HFFc6 (cell line): ENCODE measurements around the gene HPCA. TPM values are rescaled to one million over a fixed set of nuclear protein-coding genes. Genes with fewer than 3 reads are reported as not detected.

Experiments
- DNase-seq: peaks from one replicate; pipeline ENCODE4 v3.0.0-alpha.2; 2018
- H3K27ac Mint-ChIP-seq: 2 replicates; pipeline ENCODE4 v1.8.0; 2020; ENCODE audit warnings: mild to moderate bottlenecking, mixed read lengths
- H3K27me3 Mint-ChIP-seq: 2 replicates; pipeline ENCODE4 v1.8.0; 2021; ENCODE audit warnings: mild to moderate bottlenecking, moderate library complexity, mixed read lengths; ENCODE audit not compliant: insufficient read depth
- H3K36me3 Mint-ChIP-seq: 2 replicates; pipeline ENCODE4 v1.8.0; 2021; ENCODE audit warnings: low read depth, mixed read lengths
- H3K4me1 Mint-ChIP-seq: 2 replicates; pipeline ENCODE4 v1.8.0; 2020; ENCODE audit warnings: low read depth, mixed read lengths
- H3K4me3 Mint-ChIP-seq: 2 replicates; pipeline ENCODE4 v1.8.0; 2020; ENCODE audit warnings: mild to moderate bottlenecking, moderate library complexity, mixed read lengths
- H3K9me3 Mint-ChIP-seq: 2 replicates; pipeline ENCODE4 v1.8.0; 2020; ENCODE audit warnings: mild to moderate bottlenecking, mixed read lengths
- total RNA-seq, 6 experiments: library from RNA; stranded (reverse); fragmentation: NEBNext Ultra II Directional; extraction: Animal tissue kit (Norgen Biotek cat#: 25700); gene quantifications; 2 replicates in 1 of 6; 3 replicates in 5 of 6; pipeline ENCODE4 v1.2.3, GENCODE V29; 2021
- TF ChIP-seq, protein P1 (sequence below): fragments of 200-600 bp; sonication (generic); IDR thresholded peaks from 2 replicates; pipeline ENCODE4 v1.5.0; 2021; ENCODE audit warnings: antibody characterized with exemption, mild to moderate bottlenecking

Gene HPCA
- total RNA-seq, 6 experiments from 2014 or later, result 0.23 TPM; not detected in 5

DNA sequence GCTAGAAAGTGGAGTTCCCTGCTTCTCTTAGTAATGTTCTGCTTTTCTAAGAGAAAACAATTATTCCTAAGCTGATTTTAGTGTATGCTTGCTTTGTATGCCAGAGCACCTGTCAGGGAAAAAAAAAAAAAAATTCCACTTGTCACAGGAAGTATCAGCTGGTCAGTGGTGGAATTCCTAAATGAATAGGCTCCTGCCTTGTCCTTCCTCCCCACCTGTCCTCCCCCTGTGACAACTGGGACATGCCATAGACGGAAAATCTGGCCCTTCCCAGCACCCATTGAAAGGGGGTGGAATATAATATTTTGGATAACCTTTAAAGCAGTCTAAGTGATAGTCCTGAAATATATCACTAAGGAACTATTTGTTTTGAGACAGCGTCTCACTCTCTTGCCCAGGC, 26.4 kb upstream of the HPCA start:
- TF ChIP-seq, protein P1, sequence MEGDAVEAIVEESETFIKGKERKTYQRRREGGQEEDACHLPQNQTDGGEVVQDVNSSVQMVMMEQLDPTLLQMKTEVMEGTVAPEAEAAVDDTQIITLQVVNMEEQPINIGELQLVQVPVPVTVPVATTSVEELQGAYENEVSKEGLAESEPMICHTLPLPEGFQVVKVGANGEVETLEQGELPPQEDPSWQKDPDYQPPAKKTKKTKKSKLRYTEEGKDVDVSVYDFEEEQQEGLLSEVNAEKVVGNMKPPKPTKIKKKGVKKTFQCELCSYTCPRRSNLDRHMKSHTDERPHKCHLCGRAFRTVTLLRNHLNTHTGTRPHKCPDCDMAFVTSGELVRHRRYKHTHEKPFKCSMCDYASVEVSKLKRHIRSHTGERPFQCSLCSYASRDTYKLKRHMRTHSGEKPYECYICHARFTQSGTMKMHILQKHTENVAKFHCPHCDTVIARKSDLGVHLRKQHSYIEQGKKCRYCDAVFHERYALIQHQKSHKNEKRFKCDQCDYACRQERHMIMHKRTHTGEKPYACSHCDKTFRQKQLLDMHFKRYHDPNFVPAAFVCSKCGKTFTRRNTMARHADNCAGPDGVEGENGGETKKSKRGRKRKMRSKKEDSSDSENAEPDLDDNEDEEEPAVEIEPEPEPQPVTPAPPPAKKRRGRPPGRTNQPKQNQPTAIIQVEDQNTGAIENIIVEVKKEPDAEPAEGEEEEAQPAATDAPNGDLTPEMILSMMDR, result no peak
- peaks cover 23% of the 10 kb centered on the region for H3K4me1 Mint-ChIP-seq
- DNase-seq, result no peak
- H3K36me3 Mint-ChIP-seq, result peaks cover 8% of the 10 kb centered on the region
- no peak overlapping the region for H3K27ac Mint-ChIP-seq
- H3K4me3 Mint-ChIP-seq, result no peak overlapping the region
- H3K27me3 Mint-ChIP-seq, result no peaks in the 10 kb centered on the region
- H3K9me3 Mint-ChIP-seq, result no peaks in the 10 kb centered on the region

DNA sequence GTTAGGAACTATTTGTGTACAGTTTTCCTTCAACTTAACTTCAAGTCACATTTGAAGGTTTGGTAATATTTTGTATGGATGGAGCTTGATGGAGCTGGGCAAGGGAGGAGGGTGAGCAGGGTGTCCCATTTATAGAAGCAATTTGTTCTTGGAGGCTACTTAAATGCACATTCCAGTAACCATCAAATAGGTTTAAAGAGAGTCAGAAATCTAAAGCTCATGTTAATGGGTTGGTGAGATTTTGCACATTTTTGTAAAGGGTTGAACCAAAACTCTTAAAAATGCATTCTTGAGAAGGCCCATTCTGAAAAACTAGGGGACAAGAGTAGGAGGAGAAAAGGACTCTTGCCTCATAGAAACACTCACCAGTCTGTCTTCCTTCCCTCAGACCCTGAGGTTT, 25.7 kb upstream of the HPCA start:
- H3K9me3 Mint-ChIP-seq, result no peaks in the 10 kb centered on the region
- no peaks in the 10 kb centered on the region for H3K27me3 Mint-ChIP-seq
- peaks cover 8% of the 10 kb centered on the region for H3K36me3 Mint-ChIP-seq
- H3K27ac Mint-ChIP-seq, result no peak overlapping the region
- H3K4me1 Mint-ChIP-seq, result peaks cover 23% of the 10 kb centered on the region
- TF ChIP-seq, protein P1, result no peak
- no peak overlapping the region for H3K4me3 Mint-ChIP-seq
- no peak for DNase-seq

DNA sequence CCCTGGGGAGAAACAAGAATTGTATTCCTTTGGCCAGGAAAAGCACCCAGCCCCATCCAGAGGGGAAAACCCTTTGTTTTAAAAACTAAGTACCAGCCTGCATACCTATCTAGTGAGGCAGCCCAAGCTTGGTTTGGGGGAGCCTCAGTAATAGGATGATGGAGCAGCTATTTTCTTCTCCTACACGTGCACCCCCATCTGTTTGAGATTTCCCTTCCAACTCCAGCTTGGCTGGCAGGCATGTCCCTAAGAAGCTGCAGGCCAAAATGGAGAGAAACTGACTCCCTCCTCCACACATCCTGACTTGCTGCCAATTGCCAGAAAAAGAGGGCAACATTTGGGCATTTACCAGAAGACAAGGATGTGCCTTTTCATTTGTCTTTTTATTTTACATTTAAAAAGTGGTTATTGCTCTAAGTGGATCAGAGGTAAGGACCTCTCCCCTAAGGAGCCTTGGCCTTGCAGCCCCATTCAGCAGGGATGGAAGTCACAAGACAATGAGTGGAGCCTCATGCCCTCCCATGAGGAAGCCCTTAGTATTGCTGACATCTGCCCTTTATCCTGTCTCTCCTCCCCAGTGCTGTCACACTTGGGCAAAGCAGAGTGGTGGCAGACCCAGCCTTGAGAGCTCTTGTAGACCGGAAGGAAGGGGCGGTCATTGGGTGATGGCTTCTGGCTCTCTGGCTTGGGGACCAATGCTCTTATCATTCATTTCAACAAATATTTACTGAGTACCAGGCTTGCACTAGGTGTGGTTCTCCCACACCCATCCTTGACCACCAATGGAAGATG, 24.2 kb upstream of the HPCA start:
- Mint-ChIP-seq H3K4me3 (peak overlapping the region; percentile 52), H3K27me3 (no peaks in the 10 kb centered on the region; the same call in 1 of the 2 replicates), H3K4me1 (peaks cover 23% of the 10 kb centered on the region), H3K27ac (peak overlapping the region; percentile 84), H3K36me3 (peaks cover 8% of the 10 kb centered on the region), H3K9me3 (no peaks in the 10 kb centered on the region)
- DNase-seq, result peak; percentile 50
- TF ChIP-seq, protein P1, result no peak

DNA sequence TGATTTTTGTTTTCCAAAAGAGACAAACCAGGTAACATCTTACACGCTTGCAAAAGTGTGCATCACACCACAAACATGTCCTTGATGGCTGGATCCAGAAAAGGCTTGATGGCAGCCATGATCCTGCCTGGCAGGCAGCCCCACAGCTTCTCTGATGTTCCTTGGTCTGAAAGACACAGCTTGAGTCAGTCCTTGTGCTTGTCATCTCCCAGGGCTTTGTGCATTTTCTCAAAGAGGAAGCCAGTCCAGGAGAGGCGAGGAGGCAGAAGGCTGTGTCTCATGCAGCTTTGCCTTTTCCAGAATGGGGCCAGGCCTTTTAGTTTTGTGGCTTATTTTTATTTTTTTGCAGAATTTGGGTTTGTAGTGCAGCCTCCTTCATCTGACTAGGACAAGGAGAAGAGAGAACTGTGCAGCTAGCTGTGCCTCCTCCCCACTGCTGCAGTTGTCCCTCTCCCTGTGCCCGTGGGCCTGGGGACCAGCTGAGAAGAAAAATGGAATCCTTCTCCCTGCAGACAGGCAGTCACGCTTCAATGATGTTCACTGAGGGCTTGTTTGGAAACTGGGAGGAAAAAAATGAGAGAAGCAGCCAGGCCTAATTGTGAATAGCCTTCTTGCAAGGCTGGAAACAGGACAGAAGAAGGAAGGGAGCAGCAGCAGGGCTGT, 22.9 kb upstream of the HPCA start:
- no peaks in the 10 kb centered on the region; the same call in 1 of the 2 replicates for H3K27me3 Mint-ChIP-seq
- peak overlapping the region; percentile 33; the same call in 1 of the 2 replicates for H3K27ac Mint-ChIP-seq
- no peak for DNase-seq
- H3K36me3 Mint-ChIP-seq, result peaks cover 8% of the 10 kb centered on the region
- TF ChIP-seq, protein P1, result no peak
- peaks cover 23% of the 10 kb centered on the region for H3K4me1 Mint-ChIP-seq
- no peak overlapping the region for H3K4me3 Mint-ChIP-seq
- no peaks in the 10 kb centered on the region for H3K9me3 Mint-ChIP-seq

DNA sequence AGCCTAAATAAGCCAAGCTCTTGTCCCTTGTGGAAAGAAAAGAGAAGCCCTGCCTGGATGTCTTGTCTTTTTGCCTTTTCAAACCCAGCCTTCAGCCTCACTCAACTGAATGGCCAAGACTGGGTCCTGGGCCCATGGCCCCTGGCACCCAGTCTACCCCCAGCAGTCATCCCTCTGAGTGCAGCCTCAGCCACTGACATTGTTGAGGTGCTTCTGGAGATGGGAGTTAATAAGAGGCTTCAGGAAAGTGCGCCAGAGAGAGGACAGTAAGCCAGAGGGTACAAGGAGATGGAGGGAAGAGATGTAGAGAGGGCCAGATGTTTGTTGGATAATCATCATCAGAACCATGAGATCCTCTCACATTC, 22.4 kb upstream of the HPCA start:
- H3K27ac Mint-ChIP-seq, result no peak overlapping the region
- peaks cover 23% of the 10 kb centered on the region for H3K4me1 Mint-ChIP-seq
- H3K27me3 Mint-ChIP-seq, result no peaks in the 10 kb centered on the region; the same call in 1 of the 2 replicates
- H3K36me3 Mint-ChIP-seq, result peaks cover 8% of the 10 kb centered on the region
- no peak for DNase-seq
- H3K4me3 Mint-ChIP-seq, result no peak overlapping the region
- TF ChIP-seq, protein P1, result no peak
- no peaks in the 10 kb centered on the region for H3K9me3 Mint-ChIP-seq
